B cell (primary cell): ENCODE results near the gene CD164. TPM values are rescaled to one million over a fixed set of nuclear protein-coding genes. Genes with fewer than 3 reads are reported as not detected.

Experiments used
- ATAC-seq: fragments of 200-7000 bp; cut with Tn5 transposase; one replicate; pipeline ENCODE4 v1.10.0; 2021; ENCODE audit warnings: low read depth, mild to moderate bottlenecking, moderate number of reproducible peaks, moderate library complexity
- CTCF ChIA-PET: fragments of 350-600 bp; sonication (Branson Sonifier 250); formaldehyde crosslinking; loops from one replicate; lab custom pipeline; 2021; ENCODE audit warnings: antibody characterized with exemption, inconsistent platforms; lab: Charles Lee
- POLR2A ChIA-PET: fragments of 350-600 bp; sonication (Branson Sonifier 250); formaldehyde crosslinking; loops from one replicate; lab custom pipeline; 2021; ENCODE audit warnings: antibody characterized with exemption; lab: Charles Lee
- DNase-seq: peaks from one replicate; pipeline ENCODE4 v3.0.0; 2013
- H2AFZ ChIP-seq: 2 replicates; pipeline ENCODE4 v1.6.1; 2012; ENCODE audit warnings: mild to moderate bottlenecking, low read depth, low read length; ENCODE audit not compliant: insufficient read depth, poor library complexity, severe bottlenecking
- H3K27ac ChIP-seq, 2 donors: 1 replicate in 1 of 2; 2 replicates in 1 of 2; pipeline ENCODE4 v1.5.1; 2012 to 2013; ENCODE audit warnings: low read length in 2 of 2, mild to moderate bottlenecking in 2 of 2, moderate library complexity in 1 of 2
- H3K27me3 ChIP-seq, 4 experiments: fragments of 200-600 bp in 1 of 4; sonication (generic) in 1 of 4; replicated peaks in 1 of 4; 1 replicate in 2 of 4; 2 replicates in 2 of 4; pipeline versions ENCODE4 v1.6.1 to v1.7.0; 2013 to 2016; ENCODE audit warnings: low read length in 3 of 4, mild to moderate bottlenecking in 2 of 4, mixed read lengths in 1 of 4, moderate library complexity in 1 of 4; ENCODE audit not compliant: insufficient read depth in 4 of 4, control insufficient read depth in 3 of 4; ENCODE audit errors: control extremely low read depth in 1 of 4
- H3K36me3 ChIP-seq, 2 experiments: replicated peaks in 1 of 2; 1 replicate in 1 of 2; 2 replicates in 1 of 2; pipeline versions ENCODE4 v1.6.1 to v1.7.1; 2013; ENCODE audit warnings: low read length in 1 of 2; ENCODE audit not compliant: insufficient read depth in 2 of 2, control insufficient read depth in 1 of 2; ENCODE audit errors: control extremely low read depth in 1 of 2, extremely low read depth in 1 of 2
- H3K4me1 ChIP-seq, 2 donors: fragments of 200-600 bp in 1 of 2; sonication (generic) in 1 of 2; 1 replicate in 1 of 2; 2 replicates in 1 of 2; pipeline versions ENCODE4 v1.5.1 to v1.6.1; 2013 to 2017; ENCODE audit warnings: low read length in 2 of 2; ENCODE audit not compliant: control insufficient read depth in 2 of 2, insufficient read depth in 2 of 2
- H3K4me2 ChIP-seq: replicated peaks from 2 replicates; pipeline ENCODE3; 2012; ENCODE audit warnings: mild to moderate bottlenecking, low read depth, low read length; ENCODE audit not compliant: poor library complexity, severe bottlenecking
- H3K4me3 ChIP-seq, 5 experiments: fragments of 200-600 bp in 1 of 5; sonication (generic) in 1 of 5; 1 replicate in 3 of 5; 2 replicates in 2 of 5; pipeline versions ENCODE4 v1.5.1 to v1.7.0; 2011 to 2016; ENCODE audit warnings: low read length in 4 of 5, mild to moderate bottlenecking in 4 of 5, low read depth in 2 of 5, control low read depth in 1 of 5, moderate library complexity in 1 of 5; ENCODE audit not compliant: insufficient read depth in 1 of 5; ENCODE audit errors: control extremely low read depth in 1 of 5, extremely low read depth in 1 of 5
- H3K79me2 ChIP-seq: fragments of 200-600 bp; sonication (generic); one replicate; pipeline ENCODE4 v1.6.0; 2016; ENCODE audit warnings: low read length; ENCODE audit not compliant: control insufficient read depth, insufficient read depth
- H3K9ac ChIP-seq: fragments of 200-600 bp; sonication (generic); 2 replicates; pipeline ENCODE4 v1.6.1; 2017; ENCODE audit warnings: mild to moderate bottlenecking, low read length, moderate library complexity
- H3K9me3 ChIP-seq, 3 donors: one replicate each; pipeline versions ENCODE4 v1.6.1 to v1.7.1; 2013; ENCODE audit warnings: low read length in 2 of 3; ENCODE audit not compliant: control insufficient read depth in 2 of 3, insufficient read depth in 1 of 3; ENCODE audit errors: control extremely low read depth in 1 of 3
- H4K20me1 ChIP-seq: 2 replicates; pipeline ENCODE4 v1.6.0; 2012; ENCODE audit warnings: mild to moderate bottlenecking, low read length; ENCODE audit not compliant: insufficient read depth, control insufficient read depth, poor library complexity, severe bottlenecking
- H3K27ac Mint-ChIP-seq: one replicate; pipeline ENCODE4 v1.8.0; 2021; ENCODE audit warnings: mixed read lengths
- H3K27me3 Mint-ChIP-seq: one replicate; pipeline ENCODE4 v1.8.0; 2021; ENCODE audit warnings: mixed read lengths
- H3K4me1 Mint-ChIP-seq: one replicate; pipeline ENCODE4 v1.8.0; 2021; ENCODE audit warnings: mixed read lengths
- H3K4me3 Mint-ChIP-seq: one replicate; pipeline ENCODE4 v1.8.0; 2021; ENCODE audit warnings: mixed read lengths
- H3K9me3 Mint-ChIP-seq: one replicate; pipeline ENCODE4 v1.8.0; 2022; ENCODE audit warnings: mixed read lengths; ENCODE audit not compliant: insufficient read depth
- EZH2 ChIP-seq: IDR thresholded peaks from 2 replicates; pipeline ENCODE4 v1.6.1; 2012; ENCODE audit warnings: borderline replicate concordance, low read depth, mild to moderate bottlenecking, moderate library complexity, low read length; ENCODE audit not compliant: insufficient read depth, poor library complexity, severe bottlenecking
- WGBS: methylation state at CpG from one replicate; pipeline ENCODE4 v1.1.5; 2013; ENCODE audit warnings: missing lambda C conversion rate; ENCODE audit not compliant: insufficient coverage; 5-methylcytosine and 5-hydroxymethylcytosine counted together
- intact Hi-C: fragments of 100-400 bp; cut with micrococcal nuclease; formaldehyde crosslinking; loops from one replicate; pipeline ENCODE4 v1.10.0; 2022
- polyA plus RNA-seq: library from polyadenylated mRNA; depleted of rRNA; stranded (reverse); fragments of >200 nt; gene quantifications from 2 replicates; pipeline ENCODE4 v1.2.3, GENCODE V29; 2012
- total RNA-seq, 2 donors: library from RNA; stranded (reverse); fragments of 120-200 nt in 1 of 2; gene quantifications; 1 replicate in 1 of 2; 2 replicates in 1 of 2; pipeline versions ENCODE4 v1.2.3 to v1.2.4, GENCODE V29; 2013 to 2022
- TF ChIP-seq, protein P1 (sequence below): fragments of 200-600 bp; IDR thresholded peaks from one replicate; pipeline ENCODE4 v1.8.0; 2022; ENCODE audit warnings: antibody characterized with exemption, mild to moderate bottlenecking

CD164 gene
- total and polyA plus RNA-seq, 2 donors (not counting 1 experiment from before 2014, with no cell fraction given) = 63.4 to 184 TPM

DNA sequence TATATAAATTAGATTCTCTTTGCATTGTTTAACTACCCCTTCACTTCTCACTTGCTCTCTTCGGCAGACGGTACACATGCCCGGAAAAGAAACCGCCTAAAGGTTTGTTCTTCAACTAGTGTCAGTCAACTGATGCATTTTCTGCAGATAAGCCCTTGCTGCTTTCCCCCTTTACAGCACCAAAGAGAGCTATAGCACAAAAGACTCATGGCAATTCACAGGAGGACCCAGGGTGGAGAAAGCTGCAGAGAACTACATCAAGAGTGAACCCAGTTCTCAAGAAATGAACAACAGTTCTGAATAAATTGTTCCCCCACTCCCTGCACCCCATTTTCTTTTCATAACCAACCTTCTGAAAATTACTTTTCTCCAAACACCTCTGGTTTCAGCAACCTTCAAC lies 8.9 kb downstream of the CD164 start:
- H3K4me1 Mint-ChIP-seq = peaks cover 47% of the 10 kb centered on the region
- 11% methylated on average over 4 of the region's 4 CpGs for WGBS
- H3K27ac ChIP-seq = peak overlapping the region; percentile 37 to 56

DNA sequence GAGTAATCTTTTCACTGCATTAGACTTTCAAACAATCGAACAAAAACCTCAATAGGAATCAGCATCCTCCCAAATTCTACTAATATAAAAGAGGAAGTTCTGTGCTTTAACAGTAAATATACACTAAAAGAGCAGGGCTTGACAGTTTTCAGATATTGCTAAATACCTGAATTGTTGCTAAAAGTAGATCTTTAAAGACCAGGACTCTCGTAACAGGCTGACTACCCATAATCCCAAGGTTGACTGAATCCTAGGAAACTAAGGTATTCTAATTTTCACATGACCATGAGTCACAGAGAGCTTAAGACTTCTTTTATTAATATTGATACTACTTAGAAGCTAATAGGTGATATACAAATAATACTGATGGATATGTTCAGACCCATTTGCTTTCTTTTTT lies 10.1 kb downstream of the CD164 start:
- peaks cover 35% of the 10 kb centered on the region for H3K4me1 Mint-ChIP-seq
- no peak overlapping the region for H3K4me3 Mint-ChIP-seq

More for the DNA sequence above, 8.9 kb downstream of the CD164 start:
- peaks cover 19 to 92% of the 10 kb centered on the region in 2 experiments for H3K36me3 ChIP-seq
- H3K9me3 Mint-ChIP-seq = no peaks in the 10 kb centered on the region
- TF ChIP-seq, protein P1, sequence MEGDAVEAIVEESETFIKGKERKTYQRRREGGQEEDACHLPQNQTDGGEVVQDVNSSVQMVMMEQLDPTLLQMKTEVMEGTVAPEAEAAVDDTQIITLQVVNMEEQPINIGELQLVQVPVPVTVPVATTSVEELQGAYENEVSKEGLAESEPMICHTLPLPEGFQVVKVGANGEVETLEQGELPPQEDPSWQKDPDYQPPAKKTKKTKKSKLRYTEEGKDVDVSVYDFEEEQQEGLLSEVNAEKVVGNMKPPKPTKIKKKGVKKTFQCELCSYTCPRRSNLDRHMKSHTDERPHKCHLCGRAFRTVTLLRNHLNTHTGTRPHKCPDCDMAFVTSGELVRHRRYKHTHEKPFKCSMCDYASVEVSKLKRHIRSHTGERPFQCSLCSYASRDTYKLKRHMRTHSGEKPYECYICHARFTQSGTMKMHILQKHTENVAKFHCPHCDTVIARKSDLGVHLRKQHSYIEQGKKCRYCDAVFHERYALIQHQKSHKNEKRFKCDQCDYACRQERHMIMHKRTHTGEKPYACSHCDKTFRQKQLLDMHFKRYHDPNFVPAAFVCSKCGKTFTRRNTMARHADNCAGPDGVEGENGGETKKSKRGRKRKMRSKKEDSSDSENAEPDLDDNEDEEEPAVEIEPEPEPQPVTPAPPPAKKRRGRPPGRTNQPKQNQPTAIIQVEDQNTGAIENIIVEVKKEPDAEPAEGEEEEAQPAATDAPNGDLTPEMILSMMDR = no peak
- no peak for TF ChIP-seq EZH2
- POLR2A ChIA-PET = interaction anchor here (1.4 kb wide), 1 partner anchor 9 kb away, joined by 5 read pairs; the partner anchor contains the start of gene CD164
- H3K4me3 Mint-ChIP-seq = peak overlapping the region; percentile 41
- H3K4me3 ChIP-seq = no peak overlapping the region
- H4K20me1 ChIP-seq = peaks cover 78% of the 10 kb centered on the region
- H3K27me3 ChIP-seq = no peaks in the 10 kb centered on the region
- no peaks in the 10 kb centered on the region for H3K9me3 ChIP-seq
- intact Hi-C loops = no loop called here
- H2AFZ ChIP-seq = no peak overlapping the region
- no peaks in the 10 kb centered on the region for H3K27me3 Mint-ChIP-seq
- H3K4me1 ChIP-seq = peaks cover 25 to 26% of the 10 kb centered on the region in 2 donors
- ATAC-seq = no peak
- DNase-seq = no peak
- CTCF ChIA-PET = interaction anchor here (1.0 to 3.1 kb wide), 2 partner anchors 10 to 185 kb away, joined by 3 to 17 read pairs; partner anchors contain the start of gene CD164
- no peak overlapping the region for H3K9ac ChIP-seq
- H3K79me2 ChIP-seq = peaks cover 84% of the 10 kb centered on the region
- no peak overlapping the region for H3K4me2 ChIP-seq
- H3K27ac Mint-ChIP-seq = peak overlapping the region; percentile 72

More for the DNA sequence above, 10.1 kb downstream of the CD164 start:
- H3K9me3 ChIP-seq = no peaks in the 10 kb centered on the region
- H2AFZ ChIP-seq = no peak overlapping the region
- peaks cover 76% of the 10 kb centered on the region for H4K20me1 ChIP-seq
- intact Hi-C loops = no loop called here
- H3K79me2 ChIP-seq = peaks cover 75% of the 10 kb centered on the region
- peak overlapping the region in 1 of 2 donors; percentile 53 for H3K27ac ChIP-seq
- no peaks in the 10 kb centered on the region for H3K9me3 Mint-ChIP-seq
- no peak for TF ChIP-seq EZH2
- TF ChIP-seq, protein P1 = no peak
- ChIA-PET POLR2A (no interaction called here), CTCF (interaction anchor here (1.0 to 3.1 kb wide), 2 partner anchors 11 to 183 kb away, joined by 3 to 17 read pairs; partner anchors contain the start of gene CD164)
- H3K27me3 Mint-ChIP-seq = no peaks in the 10 kb centered on the region
- peaks cover 17 to 18% of the 10 kb centered on the region in 2 donors for H3K4me1 ChIP-seq
- no peak overlapping the region for H3K27ac Mint-ChIP-seq
- H3K36me3 ChIP-seq = peaks cover 19 to 92% of the 10 kb centered on the region in 2 experiments
- no peak overlapping the region for H3K4me3 ChIP-seq
- H3K9ac ChIP-seq = no peak overlapping the region
- no CpG with 5 or more reads among the region's 2 CpGs for WGBS
- DNase-seq = no peak
- H3K4me2 ChIP-seq = no peak overlapping the region
- no peaks in the 10 kb centered on the region for H3K27me3 ChIP-seq
- no peak for ATAC-seq
